Gastrocnemius medialis (tissue), 4 donors: ENCODE results near the gene GRID1. TPM values are rescaled to one million over a fixed set of nuclear protein-coding genes. Genes with fewer than 3 reads are reported as not detected.

Source experiments
- ATAC-seq, 2 donors: fragments of 150-250 bp; one replicate each; pipeline ENCODE4 v1.9.1; 2016
- DNase-seq, 2 donors: peaks; one replicate each; pipeline ENCODE4 v3.0.0-alpha.2; 2019
- H3K27ac ChIP-seq, 4 donors: fragments of 200-600 bp; sonication (generic); 1 replicate in 1 of 4; 2 replicates in 3 of 4; pipeline ENCODE4 v1.5.1; 2016 to 2018; ENCODE audit warnings: mild to moderate bottlenecking in 2 of 4, moderate library complexity in 1 of 4
- H3K27me3 ChIP-seq, 3 donors: fragments of 200-600 bp; sonication (generic) in 2 of 3; 1 replicate in 1 of 3; 2 replicates in 2 of 3; pipeline versions ENCODE4 v1.5.1 to v1.6.0; 2016 to 2019; ENCODE audit warnings: mild to moderate bottlenecking in 1 of 3, moderate library complexity in 1 of 3
- H3K36me3 ChIP-seq, 2 donors: fragments of 200-600 bp; sonication (generic) in 1 of 2; one replicate each; pipeline ENCODE4 v1.5.1; 2017 to 2018
- H3K4me1 ChIP-seq, 2 donors: fragments of 200-600 bp; sonication (generic) in 1 of 2; one replicate each; pipeline ENCODE4 v1.5.1; 2016 to 2017; ENCODE audit warnings: mild to moderate bottlenecking in 2 of 2
- H3K4me3 ChIP-seq, 4 donors: fragments of 200-600 bp; sonication (generic) in 3 of 4; 1 replicate in 1 of 4; 2 replicates in 3 of 4; pipeline ENCODE4 v1.5.1; 2016 to 2019; ENCODE audit warnings: mild to moderate bottlenecking in 2 of 4
- H3K9me3 ChIP-seq, 3 donors: fragments of 200-600 bp; sonication (generic) in 2 of 3; 1 replicate in 1 of 3; 2 replicates in 2 of 3; pipeline ENCODE4 v1.5.1; 2016 to 2019
- CTCF ChIP-seq, 5 experiments: fragments of 450-650 bp in 3 of 5; fragments of 200-600 bp in 2 of 5; sonication (generic) in 2 of 5; IDR thresholded peaks in 4 of 5; conservative IDR thresholded peaks in 1 of 5; 1 replicate in 4 of 5; 2 replicates in 1 of 5; pipeline ENCODE4 v1.5.1; 2016 to 2019; ENCODE audit warnings: antibody characterized with exemption in 5 of 5, mild to moderate bottlenecking in 3 of 5, moderate library complexity in 3 of 5
- POLR2A ChIP-seq, 2 donors: fragments of 450-650 bp; IDR thresholded peaks; one replicate each; pipeline ENCODE4 v1.6.1; 2017; ENCODE audit warnings: antibody characterized with exemption in 2 of 2, mild to moderate bottlenecking in 2 of 2, moderate library complexity in 2 of 2
- in situ Hi-C, 4 donors: fragments of 200-750 bp; cut with MboI; loops; one replicate each; pipeline versions ENCODE4 v1.15.0 to v1.8.0; 2017; ENCODE audit warnings: low sequenced_read_pairs in 4 of 4
- intact Hi-C: fragments of 100-400 bp; cut with DNase I; formaldehyde crosslinking; loops from one replicate; pipeline ENCODE4 v1.15.1; 2023; ENCODE audit warnings: low total_unique reads
- total RNA-seq, 4 donors: library from RNA; depleted of rRNA; stranded (reverse); fragments of >200 nt; gene quantifications; one replicate each; pipeline versions ENCODE4 v1.1.0 to v1.2.3, GENCODE V29; 2016

GRID1 gene
- total RNA-seq, 4 donors from 2014 or later = 0.17 to 1.4 (median 0.79) TPM

DNA sequence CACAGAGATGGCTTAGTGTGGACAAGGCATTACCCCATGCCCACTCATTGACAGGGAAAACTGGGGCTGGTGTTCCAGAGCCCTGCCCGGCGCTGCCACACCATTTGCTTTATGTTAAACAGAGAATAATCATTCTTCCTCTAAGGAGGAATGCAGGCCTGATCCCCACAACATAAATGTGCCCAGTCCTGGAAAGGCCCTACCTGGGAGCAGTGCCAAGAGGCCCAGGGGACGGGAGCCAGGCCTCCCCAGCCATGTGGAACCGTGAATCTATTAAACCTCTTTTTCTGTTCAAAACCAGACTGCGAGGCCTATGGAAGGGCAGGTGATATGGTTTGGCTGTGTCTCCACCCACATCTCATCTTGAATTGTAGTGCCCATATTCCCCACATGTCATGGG, 264.1 kb downstream of the GRID1 start:
- TF ChIP-seq POLR2A (IDR thresholded peaks at IDR 0.05) = no peak
- TF ChIP-seq CTCF (IDR thresholded peaks at IDR 0.05 in 4 of 5, conservative IDR thresholded peaks at IDR 0.05 in 1 of 5) = no peak
- ATAC-seq (no peak), DNase-seq (no peak)
- no peak overlapping the region for H3K4me3 ChIP-seq
- no peaks in the 10 kb centered on the region for H3K27me3 ChIP-seq
- in situ Hi-C loops = no loop called here
- no peaks in the 10 kb centered on the region for H3K36me3 ChIP-seq
- intact Hi-C loops = no loop called here
- H3K27ac ChIP-seq = no peak overlapping the region
- no peaks in the 10 kb centered on the region for H3K4me1 ChIP-seq
- no peaks in the 10 kb centered on the region for H3K9me3 ChIP-seq

DNA sequence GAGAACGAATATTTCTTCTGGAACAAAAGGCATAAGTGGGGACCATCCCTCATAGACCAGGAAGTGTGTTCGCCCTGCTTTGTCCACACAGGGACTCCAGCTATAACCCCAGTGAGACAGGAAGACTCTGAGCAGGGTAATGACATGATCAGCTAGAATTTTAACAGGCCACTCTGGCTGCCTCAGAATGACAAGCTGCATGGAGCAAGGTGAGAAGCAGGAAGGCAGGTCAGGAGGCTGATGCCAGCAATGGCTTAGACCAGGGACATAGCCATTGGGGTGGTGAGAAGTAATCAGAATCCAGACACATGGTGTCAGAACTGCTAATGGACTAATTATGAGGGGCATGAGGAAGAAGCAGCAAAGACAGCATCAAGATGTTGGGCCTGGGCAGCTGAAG, 264.6 kb downstream of the GRID1 start:
- no peak for TF ChIP-seq POLR2A (IDR thresholded peaks at IDR 0.05)
- TF ChIP-seq CTCF (IDR thresholded peaks at IDR 0.05 in 4 of 5, conservative IDR thresholded peaks at IDR 0.05 in 1 of 5) = no peak
- Histone ChIP-seq H3K27me3 (no peaks in the 10 kb centered on the region), H3K4me1 (no peaks in the 10 kb centered on the region), H3K4me3 (no peak overlapping the region), H3K36me3 (no peaks in the 10 kb centered on the region), H3K27ac (no peak overlapping the region), H3K9me3 (no peaks in the 10 kb centered on the region)
- ATAC-seq = no peak
- in situ Hi-C loops (no loop called here), intact Hi-C loops (no loop called here)
- no peak for DNase-seq

- no peaks in the 10 kb centered on the region for H3K27me3 ChIP-seq
- TF ChIP-seq POLR2A (IDR thresholded peaks at IDR 0.05) = no peak
- TF ChIP-seq CTCF (IDR thresholded peaks at IDR 0.05 in 4 of 5, conservative IDR thresholded peaks at IDR 0.05 in 1 of 5) = no peak
- no peak overlapping the region for H3K4me3 ChIP-seq
- in situ Hi-C loops = no loop called here
- no peak overlapping the region for H3K27ac ChIP-seq
- intact Hi-C loops = no loop called here
- no peaks in the 10 kb centered on the region for H3K9me3 ChIP-seq
- ATAC-seq = no peak
- H3K36me3 ChIP-seq = no peaks in the 10 kb centered on the region
- no peak for DNase-seq
- no peaks in the 10 kb centered on the region for H3K4me1 ChIP-seq
Measured at GRCh38 chr10:86100581-86101061, 266.0 kb downstream of the GRID1 start.

GRCh38 chr10:86099542-86100334, 266.9 kb downstream of the GRID1 start:
- no peak for TF ChIP-seq POLR2A (IDR thresholded peaks at IDR 0.05)
- TF ChIP-seq CTCF (IDR thresholded peaks at IDR 0.05 in 4 of 5, conservative IDR thresholded peaks at IDR 0.05 in 1 of 5) = no peak
- in situ Hi-C loops = no loop called here
- ATAC-seq (no peak), DNase-seq (no peak)
- Histone ChIP-seq H3K9me3 (no peaks in the 10 kb centered on the region), H3K27me3 (no peaks in the 10 kb centered on the region), H3K36me3 (no peaks in the 10 kb centered on the region), H3K4me3 (no peak overlapping the region), H3K27ac (no peak overlapping the region), H3K4me1 (no peaks in the 10 kb centered on the region)
- intact Hi-C loops = no loop called here
